GM08714 (cell line): Measurements from ENCODE around the gene CCDC85B.

Experiments
- H3K4me3 ChIP-seq: fragments of 200-500 bp; sonication (Bioruptor generic); 2 replicates; pipeline ENCODE4 v1.5.1; 2014; ENCODE audit warnings: mild to moderate bottlenecking, low read length, inconsistent platforms
- ZNF274 ChIP-seq: IDR thresholded peaks from 2 replicates; pipeline ENCODE4 v1.6.1; 2012; ENCODE audit warnings: mild to moderate bottlenecking, low read depth, low read length

The CCDC85B gene

DNA sequence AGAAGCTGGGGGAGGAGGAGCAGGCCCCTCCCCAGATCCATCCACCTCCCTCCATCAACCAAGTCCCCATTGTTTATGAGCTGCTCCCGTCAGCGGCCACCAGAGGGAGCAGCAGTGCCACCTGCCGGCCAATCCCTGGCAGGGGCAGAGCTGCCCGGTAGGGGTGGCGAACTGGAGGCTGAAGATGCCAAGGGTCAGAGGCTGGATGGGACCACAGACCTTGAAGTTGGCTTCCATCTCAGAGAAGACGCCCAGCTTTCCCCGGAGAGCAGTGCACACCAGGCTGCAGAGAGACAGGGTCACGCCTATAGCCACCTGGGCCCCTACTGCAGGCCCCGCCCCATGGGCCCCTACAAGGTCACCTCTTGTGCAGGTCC lies 5.8 kb upstream of the CCDC85B start:
- TF ChIP-seq ZNF274, result no peak

DNA sequence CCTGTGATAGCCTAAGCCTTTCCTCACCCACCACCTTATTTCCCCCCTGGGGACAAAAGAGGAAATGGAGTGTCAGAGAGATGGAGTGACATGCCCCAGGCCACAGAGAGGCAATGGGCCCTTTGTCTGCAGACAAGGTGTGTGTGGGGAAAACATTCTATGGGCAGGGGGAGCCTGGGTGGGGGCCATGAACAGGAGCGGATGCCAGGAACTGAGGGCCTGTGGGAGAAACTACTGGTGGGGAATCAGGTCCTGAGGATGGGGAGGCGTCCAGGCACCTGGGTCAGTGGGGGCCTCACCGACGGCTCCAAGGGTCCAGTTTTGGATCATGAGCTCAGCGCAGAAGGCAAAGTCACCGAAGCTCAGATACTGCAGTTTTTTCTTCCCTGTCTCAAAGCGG lies 5.2 kb upstream of the CCDC85B start:
- TF ChIP-seq ZNF274, result no peak
- no peak overlapping the region for H3K4me3 ChIP-seq

More for the DNA sequence above, 5.8 kb upstream of the CCDC85B start:
- no peak overlapping the region for H3K4me3 ChIP-seq

DNA sequence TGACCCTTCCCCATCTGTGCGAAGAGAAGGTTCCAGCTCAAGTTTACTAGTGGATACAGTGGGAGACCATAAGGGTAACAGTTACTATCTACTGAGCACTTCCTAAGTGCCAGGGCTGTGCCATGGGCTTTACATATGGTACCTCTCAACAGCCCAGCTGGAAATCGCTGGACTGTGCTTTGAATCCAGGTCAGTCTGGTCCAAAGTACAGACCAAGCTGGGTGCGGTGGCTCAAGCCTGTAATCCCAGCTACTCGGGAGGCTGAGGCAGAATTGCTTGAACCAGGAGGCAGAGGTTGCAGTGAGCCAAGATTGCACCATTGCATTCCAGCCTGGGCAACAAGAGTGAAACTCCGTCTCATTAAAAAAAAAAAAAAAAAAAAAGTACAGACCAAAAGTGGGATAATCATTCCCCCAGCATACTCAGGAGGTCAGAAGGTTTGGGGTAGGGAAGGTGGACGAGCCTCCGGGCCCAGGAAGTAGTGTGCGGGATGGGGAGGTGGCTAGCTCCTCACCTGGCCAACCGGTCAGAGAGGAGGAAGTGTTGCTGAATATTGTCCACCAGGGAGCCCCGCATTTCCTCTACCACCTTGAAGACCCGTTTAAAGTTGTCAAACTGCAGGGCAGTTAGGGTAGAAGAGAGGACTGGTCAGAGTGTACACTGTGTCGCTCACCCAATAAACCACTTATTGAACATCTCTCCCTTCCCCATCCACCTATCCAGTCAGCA lies 4.5 kb upstream of the CCDC85B start:
- H3K4me3 ChIP-seq, result no peak overlapping the region
- no peak for TF ChIP-seq ZNF274

DNA sequence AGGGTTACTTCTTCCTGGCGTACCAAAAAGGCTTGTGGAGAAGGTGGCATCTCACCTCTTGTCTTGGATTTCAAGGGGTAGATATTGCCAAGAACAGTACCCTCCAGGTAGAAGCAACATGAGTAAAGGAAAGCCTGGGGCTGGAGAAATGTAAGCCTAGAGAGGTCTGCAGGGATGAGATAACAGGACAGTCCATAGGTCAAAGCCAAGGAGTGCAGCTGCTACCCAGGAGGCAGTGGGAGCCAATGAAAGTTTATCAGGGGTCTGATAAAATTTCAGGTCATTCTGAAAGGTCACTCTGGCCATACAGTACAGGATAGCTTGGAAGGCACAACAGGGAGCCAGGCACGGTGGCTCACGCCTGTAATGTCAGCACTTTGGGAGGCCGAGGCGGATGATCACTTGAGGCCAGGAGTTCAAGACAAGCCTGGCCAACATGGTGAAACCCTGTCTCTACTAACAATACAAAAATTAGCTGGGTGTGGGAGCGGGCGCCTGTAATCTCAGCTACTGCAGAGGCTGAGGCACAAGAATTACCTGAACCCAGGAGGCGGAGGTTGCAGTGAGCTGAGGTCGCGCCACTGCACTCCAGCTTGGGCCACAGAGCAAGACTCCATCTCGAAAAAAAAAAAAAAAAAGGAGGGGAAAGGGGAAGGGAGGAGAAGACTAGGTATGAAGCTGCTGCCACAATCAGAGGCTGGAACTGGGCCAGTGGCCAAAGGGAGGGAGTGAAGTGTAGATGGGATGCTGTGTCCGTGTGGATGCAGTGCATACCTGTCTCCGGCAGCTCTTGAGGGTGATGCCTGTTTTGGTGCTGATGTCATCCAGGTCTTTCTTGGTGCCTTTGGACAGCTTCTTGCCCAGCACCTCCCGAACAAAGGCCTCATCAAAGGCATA lies 3.4 kb upstream of the CCDC85B start:
- H3K4me3 ChIP-seq, result peak overlapping the region; percentile 82; the same call in 1 of the 2 replicates

DNA sequence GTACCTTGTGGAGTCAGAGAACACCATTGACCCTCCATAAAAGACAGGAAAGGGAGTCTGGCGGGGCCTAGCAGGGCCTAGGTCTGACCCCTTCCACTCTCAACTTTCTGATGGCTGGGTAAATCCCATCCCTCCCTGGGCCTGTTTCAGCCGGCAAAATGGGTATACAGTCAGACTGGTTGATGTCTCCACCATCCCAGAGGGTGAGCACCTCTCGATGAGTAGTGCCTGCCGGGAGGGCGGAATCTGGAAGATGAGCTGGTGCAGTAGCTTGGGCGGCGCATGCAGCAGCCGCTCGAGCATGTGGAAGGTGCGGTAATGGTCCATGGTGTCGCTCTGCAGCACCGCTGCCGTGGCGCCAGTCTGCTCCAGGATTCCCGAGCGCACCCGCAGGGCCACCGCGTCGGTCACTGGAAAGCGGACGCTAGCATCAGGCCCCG lies 2.7 kb upstream of the CCDC85B start:
- no peak for TF ChIP-seq ZNF274

More for the DNA sequence above, 3.4 kb upstream of the CCDC85B start:
- TF ChIP-seq ZNF274, result no peak

DNA sequence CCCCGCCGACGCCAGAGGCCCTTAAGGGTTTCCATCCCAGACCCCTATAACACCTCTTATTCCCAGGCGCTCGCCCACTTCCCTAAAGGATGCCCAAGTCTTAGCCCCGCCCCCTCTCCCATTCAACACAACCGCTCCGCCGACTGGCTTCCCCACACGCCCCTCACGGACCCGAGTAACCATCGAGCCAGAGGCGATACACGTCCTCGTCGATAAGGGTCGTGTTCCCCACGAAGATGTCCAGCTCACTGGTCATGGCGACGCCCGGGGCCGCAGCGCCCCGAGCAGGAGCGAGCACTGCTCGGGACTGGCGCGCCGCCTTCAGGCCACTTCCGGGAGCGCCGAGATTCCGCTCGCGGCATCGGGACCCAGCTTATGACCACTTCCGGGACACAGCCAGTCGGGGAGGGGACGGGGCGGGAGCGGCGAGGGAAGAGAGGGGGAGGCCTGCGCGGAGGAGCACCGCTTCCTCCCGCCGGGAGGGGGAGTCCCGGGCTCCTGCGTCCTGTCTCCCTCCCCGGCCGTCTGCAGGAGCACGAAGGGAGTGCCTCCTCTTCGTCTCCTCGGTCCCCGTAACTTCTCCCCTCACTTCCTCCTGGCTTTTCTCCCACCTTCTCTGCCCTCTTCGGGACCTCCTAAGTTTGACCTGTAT lies 2.2 kb upstream of the CCDC85B start, which contains the start of gene FIBP:
TSS of gene FIBP (minus strand) at position 309 of the 652 bp plus-strand sequence. CDS start at position 256, 53 bp downstream.
- TF ChIP-seq ZNF274, result no peak
- peak within 1 kb of the TSS; percentile 82 for H3K4me3 ChIP-seq

More for the DNA sequence above, 2.7 kb upstream of the CCDC85B start:
- peak overlapping the region; percentile 82 for H3K4me3 ChIP-seq

DNA sequence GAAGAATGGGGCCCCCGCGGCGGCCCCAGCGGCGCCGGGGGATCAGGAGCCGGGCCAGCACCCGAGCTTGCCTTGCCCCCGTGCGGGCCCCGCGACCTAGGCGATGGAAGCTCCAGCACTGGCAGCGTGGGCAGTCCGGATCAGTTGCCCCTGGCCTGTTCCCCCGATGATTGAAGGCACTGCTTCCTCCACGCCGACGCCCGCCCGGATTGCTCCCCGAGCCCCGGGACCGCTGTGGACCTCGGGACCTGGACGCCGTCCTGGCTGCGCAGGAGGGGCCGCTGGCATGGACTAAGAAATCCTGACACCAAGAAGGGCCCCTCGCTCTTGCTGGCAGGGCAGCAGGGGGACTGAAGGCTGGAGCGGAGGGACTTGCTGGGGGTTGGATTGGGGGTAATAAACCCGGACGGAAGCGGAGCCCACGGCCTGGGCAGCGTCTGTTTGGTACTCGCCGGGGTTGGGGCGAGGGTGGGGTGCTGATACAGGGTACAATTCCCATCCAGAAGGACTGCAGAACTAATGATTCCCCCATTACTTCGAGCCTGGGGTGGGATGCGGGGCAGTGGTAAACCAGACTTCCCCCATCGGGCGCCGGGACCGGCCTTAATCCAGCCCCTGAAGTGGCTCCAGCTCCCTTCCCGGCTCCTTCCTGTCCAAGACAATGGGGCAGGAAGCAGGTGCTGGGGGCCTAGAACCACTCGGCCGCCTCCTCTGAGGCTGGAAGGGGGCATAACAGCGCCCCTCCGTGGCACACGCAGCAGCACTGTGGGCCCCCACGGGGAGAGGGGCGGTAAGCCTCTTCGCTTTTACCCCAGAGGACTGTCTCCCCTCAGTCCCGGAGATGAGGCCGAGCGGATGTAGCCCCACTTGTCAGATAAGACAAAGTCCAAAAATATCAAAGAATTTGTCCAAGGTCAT lies 1.0 kb downstream of the CCDC85B start:
- no peak for TF ChIP-seq ZNF274
- peak overlapping the region; percentile 78 for H3K4me3 ChIP-seq

DNA sequence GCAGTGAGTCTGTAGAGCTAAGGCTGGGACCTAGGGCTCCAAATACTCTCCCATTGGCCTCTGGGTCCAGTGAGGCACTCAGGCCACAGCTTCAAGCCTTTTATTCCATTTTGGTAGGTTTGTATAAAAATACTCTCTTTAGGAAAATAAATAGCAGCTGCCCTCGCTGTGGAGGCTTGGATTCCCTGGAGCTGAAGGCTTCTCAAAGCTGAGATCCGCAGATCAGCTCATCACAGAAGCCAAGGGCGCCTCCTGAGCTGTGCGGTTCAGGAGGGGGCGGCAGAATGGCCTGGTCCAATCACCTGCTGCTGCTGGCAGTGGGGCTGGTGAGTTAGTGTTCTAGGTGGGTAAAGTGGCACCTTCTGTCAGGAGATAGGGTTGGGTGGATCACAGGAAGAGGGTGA lies 1.7 kb downstream of the CCDC85B start:
- H3K4me3 ChIP-seq, result peak overlapping the region; percentile 78; the same call in 1 of the 2 replicates

DNA sequence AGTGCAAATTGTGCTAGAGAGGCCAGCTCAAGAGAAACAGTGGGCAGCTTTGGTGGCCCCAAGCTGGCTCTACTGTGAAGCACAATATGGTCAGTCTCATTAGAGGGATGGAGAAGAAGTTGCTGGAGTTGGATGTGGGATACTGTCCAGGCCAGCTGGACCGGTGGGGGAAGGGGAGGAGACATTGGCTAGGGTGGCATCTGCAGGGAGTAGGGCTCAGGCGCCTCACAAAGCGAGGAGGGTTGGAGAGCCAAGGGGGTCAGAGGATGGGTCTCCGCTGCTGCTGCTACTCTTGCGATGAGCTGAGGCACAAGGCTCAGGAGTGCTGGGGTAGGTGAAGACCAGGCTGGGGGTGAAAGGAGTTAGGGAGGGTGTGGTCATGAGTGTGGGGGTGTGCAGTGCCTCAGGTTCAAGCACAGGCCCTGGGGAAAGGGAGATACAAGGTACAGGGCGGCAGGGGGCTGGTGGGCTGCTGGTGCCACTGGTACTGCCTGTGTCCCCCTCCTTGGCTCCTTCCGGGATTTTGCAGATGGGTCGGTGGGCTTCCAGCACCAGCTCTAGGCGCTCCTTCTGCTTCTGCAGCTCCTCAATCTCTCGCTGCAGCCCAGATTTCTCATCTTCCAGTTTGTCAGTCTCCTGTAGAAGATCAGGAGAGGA lies 2.3 kb downstream of the CCDC85B start:
- H3K4me3 ChIP-seq, result peak overlapping the region; percentile 78; the same call in 1 of the 2 replicates
- no peak for TF ChIP-seq ZNF274

DNA sequence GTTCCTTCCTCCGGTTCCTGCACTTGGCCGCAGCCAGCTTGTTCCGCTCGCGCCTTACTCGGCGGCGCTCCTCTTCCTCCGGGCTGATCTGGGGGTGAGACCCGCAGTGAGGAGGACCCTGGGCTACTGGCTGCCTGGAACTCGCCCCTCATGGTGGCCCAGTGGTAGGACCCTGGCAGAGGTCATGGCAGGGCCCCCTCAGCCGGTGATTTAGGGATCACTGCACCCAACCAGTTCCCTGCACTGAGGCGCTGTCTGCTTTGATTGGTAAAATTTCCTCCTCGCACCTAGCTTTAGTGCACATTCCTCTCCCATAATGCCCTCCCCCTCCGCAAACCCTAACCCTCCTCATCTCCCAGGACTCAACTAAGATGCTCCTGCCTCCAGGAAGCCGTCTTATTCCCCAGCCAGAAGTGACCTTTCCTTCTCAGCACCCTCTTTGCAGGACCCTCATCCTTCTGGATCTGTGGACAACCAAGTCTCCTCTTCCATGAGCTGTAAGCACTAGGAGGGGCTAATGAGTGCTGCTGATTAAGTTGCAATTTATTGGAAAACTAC lies 3.6 kb downstream of the CCDC85B start:
- H3K4me3 ChIP-seq, result peak overlapping the region; percentile 28; the same call in 1 of the 2 replicates
- no peak for TF ChIP-seq ZNF274

DNA sequence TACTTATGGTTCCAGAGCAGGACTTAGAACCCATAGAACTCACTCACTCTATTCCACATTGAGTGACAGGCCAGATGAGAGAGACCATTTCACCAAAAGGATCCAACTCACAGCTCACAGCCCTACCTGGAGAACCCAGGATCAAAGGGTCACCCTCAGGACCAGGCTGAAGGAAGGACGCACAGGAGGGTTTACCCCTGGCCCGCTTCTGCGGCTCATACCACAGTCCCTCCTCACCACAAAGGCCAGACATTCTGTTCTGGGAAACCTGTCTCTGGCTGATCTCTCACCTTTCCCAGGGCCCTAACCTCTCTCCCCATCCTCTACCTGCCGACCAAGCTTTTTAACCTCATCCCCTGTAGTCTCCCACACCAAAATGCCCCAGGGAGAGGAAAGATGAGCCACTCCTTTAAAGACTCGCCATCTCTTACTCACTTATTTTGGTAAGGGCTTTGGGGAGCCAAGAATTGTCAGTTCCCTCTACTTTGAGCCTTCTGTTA lies 5.1 kb downstream of the CCDC85B start:
- no peak for TF ChIP-seq ZNF274
- no peak overlapping the region for H3K4me3 ChIP-seq
